Neural progenitor cell (in vitro differentiated cells): ENCODE data around the gene JMJD4. TPM values are rescaled to one million over a fixed set of nuclear protein-coding genes. Genes with fewer than 3 reads are reported as not detected.

Source experiments
- DNase-seq: peaks from one replicate; pipeline ENCODE4 v3.0.0-alpha.2; 2016; ENCODE audit warnings: low spot score
- H2AFZ ChIP-seq: fragments of 200-600 bp; sonication (generic); replicated peaks from 2 replicates; pipeline ENCODE4 v1.6.1; 2016; ENCODE audit warnings: antibody characterized with exemption
- H3F3A ChIP-seq: fragments of 200-600 bp; sonication (generic); 2 replicates; pipeline ENCODE4 v1.6.1; 2016; ENCODE audit warnings: antibody characterized with exemption, low read depth
- H3K27ac ChIP-seq: fragments of 200-600 bp; sonication (generic); 2 replicates; pipeline ENCODE4 v1.5.1; 2016; ENCODE audit warnings: mild to moderate bottlenecking
- H3K27me3 ChIP-seq: fragments of 200-600 bp; sonication (generic); 2 replicates; pipeline ENCODE4 v1.6.1; 2016; ENCODE audit warnings: mild to moderate bottlenecking, moderate library complexity
- H3K36me3 ChIP-seq: fragments of 200-600 bp; sonication (generic); 2 replicates; pipeline ENCODE4 v1.5.1; 2016
- H3K4me1 ChIP-seq: fragments of 200-600 bp; sonication (generic); 2 replicates; pipeline ENCODE4 v1.6.1; 2016; ENCODE audit warnings: mixed run types
- H3K4me2 ChIP-seq: fragments of 200-600 bp; sonication (generic); 2 replicates; pipeline ENCODE4 v1.6.1; 2016
- H3K4me3 ChIP-seq: fragments of 200-600 bp; sonication (generic); 2 replicates; pipeline ENCODE4 v1.5.1; 2016
- H3K79me2 ChIP-seq: fragments of 200-600 bp; sonication (generic); 2 replicates; pipeline ENCODE4 v1.6.1; 2016; ENCODE audit warnings: low read depth
- H3K9ac ChIP-seq: fragments of 200-600 bp; sonication (generic); 2 replicates; pipeline ENCODE4 v1.6.1; 2016
- H3K9me3 ChIP-seq: fragments of 200-600 bp; sonication (generic); 2 replicates; pipeline ENCODE4 v1.5.1; 2016; ENCODE audit warnings: low read depth
- H4K20me1 ChIP-seq: fragments of 200-600 bp; sonication (generic); 2 replicates; pipeline ENCODE4 v1.6.1; 2016; ENCODE audit warnings: low read depth
- H3K27ac Mint-ChIP-seq: 3 replicates; pipeline ENCODE4 v1.8.0; 2021; ENCODE audit warnings: mixed read lengths
- H3K27me3 Mint-ChIP-seq: 2 replicates; pipeline ENCODE4 v1.8.0; 2022; ENCODE audit warnings: low read depth, mild to moderate bottlenecking, inconsistent platforms, moderate library complexity, mixed read lengths; ENCODE audit not compliant: insufficient read depth
- H3K36me3 Mint-ChIP-seq: 3 replicates; pipeline ENCODE4 v1.8.0; 2021; ENCODE audit warnings: mixed read lengths
- H3K4me1 Mint-ChIP-seq: 3 replicates; pipeline ENCODE4 v1.8.0; 2021; ENCODE audit warnings: mixed read lengths
- H3K4me3 Mint-ChIP-seq: 3 replicates; pipeline ENCODE4 v1.8.0; 2021; ENCODE audit warnings: mild to moderate bottlenecking, moderate library complexity, mixed read lengths
- H3K9me3 Mint-ChIP-seq: 3 replicates; pipeline ENCODE4 v1.8.0; 2020; ENCODE audit warnings: mixed read lengths
- EZH2 ChIP-seq: fragments of 200-600 bp; sonication (generic); IDR thresholded peaks from 2 replicates; pipeline ENCODE4 v1.6.1; 2017; ENCODE audit warnings: antibody characterized with exemption, mild to moderate bottlenecking, moderate library complexity
- EZH2phosphoT487 ChIP-seq: fragments of 200-600 bp; sonication (generic); IDR thresholded peaks from 2 replicates; pipeline ENCODE4 v1.6.1; 2017; ENCODE audit warnings: antibody characterized with exemption
- total RNA-seq: library from RNA; depleted of rRNA; stranded (reverse); fragments of >200 nt; gene quantifications from 2 replicates; pipeline ENCODE4 v1.2.3, GENCODE V29; 2015; ENCODE audit warnings: low replicate concordance
- TF ChIP-seq, protein P1 (sequence below): fragments of 200-600 bp; sonication (generic); IDR thresholded peaks from 2 replicates; pipeline ENCODE4 v1.5.1; 2017; ENCODE audit warnings: antibody characterized with exemption, mild to moderate bottlenecking

Gene JMJD4
- total RNA-seq, 1 donor from 2014 or later, result 7.5 TPM

DNA sequence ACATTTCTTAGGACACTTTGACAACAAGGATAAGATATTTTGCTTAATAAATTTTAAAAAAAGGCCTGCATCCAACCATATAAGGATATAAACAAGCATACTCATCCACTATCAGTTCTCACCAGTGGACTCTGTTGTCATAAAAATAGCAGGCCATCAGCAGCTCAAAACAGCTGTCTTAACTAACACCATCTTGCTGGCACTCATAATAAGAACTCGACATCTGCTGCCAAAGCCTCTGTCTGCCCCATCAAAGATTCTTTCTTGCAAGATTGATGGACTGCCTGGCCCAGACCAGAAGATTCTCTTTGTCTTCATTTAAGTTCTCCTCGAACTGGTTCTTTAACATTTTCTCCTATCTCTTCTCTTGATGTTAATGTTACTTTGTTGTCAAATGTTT lies 10.1 kb downstream of the JMJD4 start:
- Mint-ChIP-seq H3K9me3 (peaks cover 18% of the 10 kb centered on the region), H3K27ac (no peak overlapping the region), H3K4me1 (peaks cover 20% of the 10 kb centered on the region), H3K4me3 (no peak overlapping the region), H3K36me3 (no peaks in the 10 kb centered on the region), H3K27me3 (peaks cover 6% of the 10 kb centered on the region)
- Histone ChIP-seq H3K4me2 (no peak overlapping the region), H3K9me3 (no peaks in the 10 kb centered on the region), H3K4me1 (peaks cover 6% of the 10 kb centered on the region), H3F3A (peaks cover 18% of the 10 kb centered on the region), H3K79me2 (no peaks in the 10 kb centered on the region), H3K27ac (no peak overlapping the region), H3K9ac (no peak overlapping the region), H2AFZ (no peak overlapping the region), H3K36me3 (no peaks in the 10 kb centered on the region), H3K27me3 (peaks cover 5% of the 10 kb centered on the region), H4K20me1 (peaks cover 13% of the 10 kb centered on the region), H3K4me3 (no peak overlapping the region)
- DNase-seq, result no peak
- TF ChIP-seq EZH2phosphoT487 (no peak), EZH2 (no peak)
- TF ChIP-seq, protein P1, sequence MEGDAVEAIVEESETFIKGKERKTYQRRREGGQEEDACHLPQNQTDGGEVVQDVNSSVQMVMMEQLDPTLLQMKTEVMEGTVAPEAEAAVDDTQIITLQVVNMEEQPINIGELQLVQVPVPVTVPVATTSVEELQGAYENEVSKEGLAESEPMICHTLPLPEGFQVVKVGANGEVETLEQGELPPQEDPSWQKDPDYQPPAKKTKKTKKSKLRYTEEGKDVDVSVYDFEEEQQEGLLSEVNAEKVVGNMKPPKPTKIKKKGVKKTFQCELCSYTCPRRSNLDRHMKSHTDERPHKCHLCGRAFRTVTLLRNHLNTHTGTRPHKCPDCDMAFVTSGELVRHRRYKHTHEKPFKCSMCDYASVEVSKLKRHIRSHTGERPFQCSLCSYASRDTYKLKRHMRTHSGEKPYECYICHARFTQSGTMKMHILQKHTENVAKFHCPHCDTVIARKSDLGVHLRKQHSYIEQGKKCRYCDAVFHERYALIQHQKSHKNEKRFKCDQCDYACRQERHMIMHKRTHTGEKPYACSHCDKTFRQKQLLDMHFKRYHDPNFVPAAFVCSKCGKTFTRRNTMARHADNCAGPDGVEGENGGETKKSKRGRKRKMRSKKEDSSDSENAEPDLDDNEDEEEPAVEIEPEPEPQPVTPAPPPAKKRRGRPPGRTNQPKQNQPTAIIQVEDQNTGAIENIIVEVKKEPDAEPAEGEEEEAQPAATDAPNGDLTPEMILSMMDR, result no peak

DNA sequence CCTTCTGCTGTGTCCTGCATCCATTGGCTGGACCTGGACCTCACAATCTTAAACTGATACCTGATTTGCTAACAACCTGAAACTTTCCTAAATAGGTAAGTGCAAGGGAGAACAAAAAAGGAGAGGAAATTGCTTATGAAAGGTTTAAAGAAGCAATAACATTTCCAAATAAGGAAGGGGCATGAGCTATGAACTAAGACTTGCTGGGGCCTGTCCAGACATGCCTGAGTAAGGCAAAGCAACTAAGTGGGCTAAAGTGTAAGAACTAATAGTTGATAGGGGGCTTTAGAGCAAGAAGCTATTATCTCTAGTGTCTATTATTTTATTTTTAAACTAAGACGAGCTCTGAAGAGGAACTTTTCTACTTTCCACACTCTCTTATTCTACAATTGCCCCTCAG lies 11.6 kb downstream of the JMJD4 start:
- H3K9ac ChIP-seq, result no peak overlapping the region
- H3K36me3 ChIP-seq, result no peaks in the 10 kb centered on the region
- no peaks in the 10 kb centered on the region for H3K79me2 ChIP-seq
- H3F3A ChIP-seq, result peaks cover 6% of the 10 kb centered on the region
- peaks cover 9% of the 10 kb centered on the region for H3K27me3 Mint-ChIP-seq
- peaks cover 7% of the 10 kb centered on the region for H3K4me1 Mint-ChIP-seq
- H3K4me3 Mint-ChIP-seq, result no peak overlapping the region
- no peak overlapping the region for H3K4me2 ChIP-seq
- TF ChIP-seq, protein P1, result no peak
- TF ChIP-seq EZH2phosphoT487, result no peak
- TF ChIP-seq EZH2, result no peak
- H2AFZ ChIP-seq, result no peak overlapping the region
- H3K4me3 ChIP-seq, result no peak overlapping the region
- no peak overlapping the region for H3K27ac Mint-ChIP-seq
- H3K9me3 Mint-ChIP-seq, result peaks cover 26% of the 10 kb centered on the region
- no peaks in the 10 kb centered on the region for H3K9me3 ChIP-seq
- peaks cover 6% of the 10 kb centered on the region for H3K4me1 ChIP-seq
- H4K20me1 ChIP-seq, result no peaks in the 10 kb centered on the region
- H3K36me3 Mint-ChIP-seq, result no peaks in the 10 kb centered on the region
- H3K27ac ChIP-seq, result no peak overlapping the region
- peaks cover 5% of the 10 kb centered on the region for H3K27me3 ChIP-seq
- no peak for DNase-seq

DNA sequence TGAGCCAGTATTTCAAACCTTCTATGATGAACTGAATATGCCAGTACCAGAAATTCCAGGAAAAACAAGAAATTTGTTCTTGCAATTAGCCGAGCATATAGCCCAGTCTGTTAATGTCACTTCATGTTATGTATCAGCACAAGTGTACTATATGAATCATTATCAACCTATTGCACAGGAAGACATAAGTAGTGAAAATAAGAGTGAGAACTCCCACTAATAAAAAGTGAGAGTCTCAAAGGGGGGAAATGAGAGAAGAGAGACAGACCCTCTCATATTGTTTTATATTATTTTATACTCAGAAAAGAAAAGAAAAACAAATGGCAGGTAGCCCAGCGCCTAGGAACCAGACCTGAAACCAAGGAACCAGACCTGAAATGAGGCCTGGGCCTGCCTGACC lies 16.2 kb downstream of the JMJD4 start:
- H3F3A ChIP-seq, result no peaks in the 10 kb centered on the region
- H3K27ac ChIP-seq, result no peak overlapping the region
- no peaks in the 10 kb centered on the region for H3K27me3 ChIP-seq
- TF ChIP-seq EZH2phosphoT487 (no peak), EZH2 (no peak)
- TF ChIP-seq, protein P1, result no peak
- no peaks in the 10 kb centered on the region for H3K36me3 Mint-ChIP-seq
- no peak overlapping the region for H3K4me2 ChIP-seq
- H3K4me3 Mint-ChIP-seq, result no peak overlapping the region
- no peaks in the 10 kb centered on the region for H3K79me2 ChIP-seq
- no peak overlapping the region for H3K9ac ChIP-seq
- H4K20me1 ChIP-seq, result no peaks in the 10 kb centered on the region
- no peaks in the 10 kb centered on the region for H3K4me1 Mint-ChIP-seq
- no peak for DNase-seq
- peaks cover 13% of the 10 kb centered on the region for H3K27me3 Mint-ChIP-seq
- H3K9me3 Mint-ChIP-seq, result peaks cover 53% of the 10 kb centered on the region
- H3K27ac Mint-ChIP-seq, result no peak overlapping the region
- no peaks in the 10 kb centered on the region for H3K9me3 ChIP-seq
- H2AFZ ChIP-seq, result no peak overlapping the region
- H3K4me1 ChIP-seq, result no peaks in the 10 kb centered on the region
- no peaks in the 10 kb centered on the region for H3K36me3 ChIP-seq
- no peak overlapping the region for H3K4me3 ChIP-seq
